ENCODE data around the gene RNU6-8.
A peak's percentile ranks its signal among the peaks of the same experiment; 100 is the strongest.

The RNU6-8 gene

DNA sequence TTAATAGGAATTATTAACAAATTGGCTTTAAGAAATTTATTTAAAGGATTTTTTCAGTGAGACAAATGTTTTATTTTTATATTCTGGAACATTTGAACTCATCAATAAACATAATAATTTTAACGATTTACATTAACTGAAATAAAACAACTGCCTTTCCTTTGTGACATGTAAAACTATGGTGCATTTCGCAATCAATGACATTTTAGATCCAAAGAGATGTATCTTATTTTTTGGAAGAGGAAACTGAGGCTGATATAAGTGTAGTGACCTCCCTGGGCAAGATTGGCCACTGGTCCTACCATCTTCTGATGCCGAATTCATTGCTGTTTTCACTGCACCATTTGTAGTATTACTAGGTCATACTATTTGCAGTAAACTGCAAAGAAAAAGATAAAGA lies 2.5 kb upstream of the RNU6-8 start:
- H3K9ac ChIP-seq: no peak overlapping the region

DNA sequence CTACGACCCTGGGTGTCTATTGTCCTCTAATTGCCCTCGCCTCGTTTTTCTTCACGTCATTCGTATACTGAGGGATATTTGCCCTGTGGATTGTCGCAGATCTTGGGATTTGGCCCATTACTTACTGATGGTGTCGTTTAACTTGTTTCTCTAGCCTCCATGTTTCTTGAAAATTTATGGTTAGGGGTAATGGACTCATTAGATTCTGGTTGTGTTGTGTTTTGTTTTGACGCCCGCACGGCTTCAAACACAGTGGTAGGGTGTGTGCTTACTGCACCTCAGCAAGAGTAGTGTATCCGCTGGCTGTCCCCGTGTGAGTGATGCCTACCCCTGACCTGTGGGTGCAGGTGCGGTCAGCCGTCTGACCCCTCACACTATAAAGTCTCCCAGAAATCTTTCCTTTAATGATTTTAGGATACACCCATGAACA lies 874 bp upstream of the RNU6-8 start:
- Histone ChIP-seq H4K20me1 (ENCODE audit: insufficient read depth) (no peaks in the 10 kb centered on the region), H3K27me3 (ENCODE audit: insufficient read depth, low read depth) (no peaks in the 10 kb centered on the region), H3K9ac (peak overlapping the region; percentile 92; the same call in 1 of the 2 replicates), H3K4me2 (peak overlapping the region; percentile 93), H3K4me1 (ENCODE audit: low read depth, poor library complexity, severe bottlenecking) (peaks cover 28% of the 10 kb centered on the region), H3K27ac (peak overlapping the region; percentile 85), H3K79me2 (ENCODE audit: insufficient read depth, low read depth) (no peaks in the 10 kb centered on the region), H3K4me3 (IDR thresholded peaks at IDR 0.05; ENCODE audit: insufficient read depth, low read depth, low read length) (no peak overlapping the region), H3K36me3 (ENCODE audit: insufficient read depth) (no peaks in the 10 kb centered on the region), H2AFZ (ENCODE audit: low read depth) (peak overlapping the region; percentile 81)
- TF ChIP-seq, protein P1, sequence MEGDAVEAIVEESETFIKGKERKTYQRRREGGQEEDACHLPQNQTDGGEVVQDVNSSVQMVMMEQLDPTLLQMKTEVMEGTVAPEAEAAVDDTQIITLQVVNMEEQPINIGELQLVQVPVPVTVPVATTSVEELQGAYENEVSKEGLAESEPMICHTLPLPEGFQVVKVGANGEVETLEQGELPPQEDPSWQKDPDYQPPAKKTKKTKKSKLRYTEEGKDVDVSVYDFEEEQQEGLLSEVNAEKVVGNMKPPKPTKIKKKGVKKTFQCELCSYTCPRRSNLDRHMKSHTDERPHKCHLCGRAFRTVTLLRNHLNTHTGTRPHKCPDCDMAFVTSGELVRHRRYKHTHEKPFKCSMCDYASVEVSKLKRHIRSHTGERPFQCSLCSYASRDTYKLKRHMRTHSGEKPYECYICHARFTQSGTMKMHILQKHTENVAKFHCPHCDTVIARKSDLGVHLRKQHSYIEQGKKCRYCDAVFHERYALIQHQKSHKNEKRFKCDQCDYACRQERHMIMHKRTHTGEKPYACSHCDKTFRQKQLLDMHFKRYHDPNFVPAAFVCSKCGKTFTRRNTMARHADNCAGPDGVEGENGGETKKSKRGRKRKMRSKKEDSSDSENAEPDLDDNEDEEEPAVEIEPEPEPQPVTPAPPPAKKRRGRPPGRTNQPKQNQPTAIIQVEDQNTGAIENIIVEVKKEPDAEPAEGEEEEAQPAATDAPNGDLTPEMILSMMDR (conservative IDR thresholded peaks at IDR 0.05; ENCODE audit: low read depth, low read length): no peak

More for the DNA sequence above, 2.5 kb upstream of the RNU6-8 start:
- H2AFZ ChIP-seq (ENCODE audit: low read depth): no peak overlapping the region
- TF ChIP-seq, protein P1 (conservative IDR thresholded peaks at IDR 0.05; ENCODE audit: low read depth, low read length): no peak
- peaks cover 17% of the 10 kb centered on the region for H3K4me1 ChIP-seq (ENCODE audit: low read depth, poor library complexity, severe bottlenecking)
- H3K4me2 ChIP-seq: peak overlapping the region; percentile 45
- H3K27me3 ChIP-seq (ENCODE audit: insufficient read depth, low read depth): no peaks in the 10 kb centered on the region
- H3K4me3 ChIP-seq (IDR thresholded peaks at IDR 0.05; ENCODE audit: insufficient read depth, low read depth, low read length): no peak overlapping the region
- H4K20me1 ChIP-seq (ENCODE audit: insufficient read depth): no peaks in the 10 kb centered on the region
- no peak overlapping the region for H3K27ac ChIP-seq
- H3K79me2 ChIP-seq (ENCODE audit: insufficient read depth, low read depth): no peaks in the 10 kb centered on the region
- H3K36me3 ChIP-seq (ENCODE audit: insufficient read depth): no peaks in the 10 kb centered on the region

DNA sequence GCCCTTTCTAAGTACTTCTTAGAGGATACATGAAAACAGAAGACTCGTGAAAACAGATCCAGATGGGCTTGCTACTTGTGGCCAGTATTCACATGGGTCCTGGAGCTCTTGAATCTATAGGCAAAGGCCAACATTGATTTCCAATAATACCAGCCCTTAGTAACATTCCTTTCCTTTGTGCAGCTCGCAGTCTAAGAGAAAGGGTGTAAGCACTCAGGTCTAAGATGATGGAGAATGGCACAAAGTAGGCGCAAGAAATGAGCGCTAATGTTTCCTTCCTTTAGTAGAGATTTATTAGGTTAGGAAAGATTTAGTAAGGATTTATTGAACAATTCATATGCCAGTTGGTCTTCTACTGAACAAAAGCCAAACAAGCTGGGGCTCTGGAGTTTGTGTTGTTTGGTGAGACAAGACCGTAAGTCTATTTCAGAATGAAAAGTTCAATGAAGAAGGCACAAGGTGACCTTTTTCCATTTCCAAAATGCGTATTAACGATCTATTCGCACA lies 525 bp downstream of the RNU6-8 start:
- H3K36me3 ChIP-seq (ENCODE audit: insufficient read depth): no peaks in the 10 kb centered on the region
- peak overlapping the region; percentile 85 for H3K27ac ChIP-seq
- peak overlapping the region; percentile 80 for H2AFZ ChIP-seq (ENCODE audit: low read depth)
- H3K4me2 ChIP-seq: peak overlapping the region; percentile 93
- H3K79me2 ChIP-seq (ENCODE audit: insufficient read depth, low read depth): no peaks in the 10 kb centered on the region
- H4K20me1 ChIP-seq (ENCODE audit: insufficient read depth): no peaks in the 10 kb centered on the region
- H3K4me1 ChIP-seq (ENCODE audit: low read depth, poor library complexity, severe bottlenecking): peaks cover 41% of the 10 kb centered on the region
- TF ChIP-seq, protein P1 (conservative IDR thresholded peaks at IDR 0.05; ENCODE audit: low read depth, low read length): no peak
- H3K9ac ChIP-seq: peak overlapping the region; percentile 92; the same call in 1 of the 2 replicates
- H3K27me3 ChIP-seq (ENCODE audit: insufficient read depth, low read depth): no peaks in the 10 kb centered on the region
- H3K4me3 ChIP-seq (IDR thresholded peaks at IDR 0.05; ENCODE audit: insufficient read depth, low read depth, low read length): no peak overlapping the region

DNA sequence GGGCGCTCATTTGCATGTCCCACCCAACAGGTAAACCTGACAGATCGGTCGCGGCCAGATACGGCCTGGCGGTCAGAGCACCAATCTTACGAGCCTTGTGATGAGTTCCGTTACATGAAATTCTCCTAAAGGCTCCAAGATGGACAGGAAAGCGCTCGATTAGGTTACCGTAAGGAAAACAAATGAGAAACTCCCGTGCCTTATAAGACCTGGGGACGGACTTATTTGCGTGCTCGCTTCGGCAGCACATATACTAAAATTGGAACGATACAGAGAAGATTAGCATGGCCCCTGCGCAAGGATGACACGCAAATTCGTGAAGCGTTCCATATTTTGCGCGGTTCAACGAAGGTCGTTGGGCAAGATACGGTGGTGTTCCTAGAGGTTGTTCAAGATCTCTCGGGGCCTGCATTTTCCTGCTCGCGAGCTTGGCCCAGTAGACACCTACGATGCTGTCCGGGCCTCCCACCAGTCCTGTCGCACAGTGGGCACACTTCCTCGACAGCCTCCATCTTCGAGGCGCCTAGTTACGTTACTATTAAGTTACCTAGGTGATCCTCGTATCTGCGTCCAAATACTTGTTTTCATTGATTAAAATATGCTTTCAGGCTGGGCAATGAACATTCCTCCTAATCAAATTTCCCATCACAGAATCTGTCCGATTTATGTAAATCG lies 1.1 kb downstream of the RNU6-8 start, which contains the start of gene RNU6-7:
TSS of gene RNU6-7 (plus strand) at position 230 of the 675 bp plus-strand sequence.
- TF ChIP-seq, protein P1 (conservative IDR thresholded peaks at IDR 0.05; ENCODE audit: low read depth, low read length): no peak
- Histone ChIP-seq H3K36me3 (ENCODE audit: insufficient read depth) (no peaks in the 10 kb centered on the region), H3K9ac (peak within 1 kb of the TSS; percentile 92; the same call in 1 of the 2 replicates), H3K4me1 (ENCODE audit: low read depth, poor library complexity, severe bottlenecking) (peaks cover 47% of the 10 kb centered on the region), H2AFZ (ENCODE audit: low read depth) (peak within 1 kb of the TSS; percentile 80), H3K4me2 (peak within 1 kb of the TSS; percentile 93), H3K79me2 (ENCODE audit: insufficient read depth, low read depth) (no peaks in the 10 kb centered on the region), H3K27me3 (ENCODE audit: insufficient read depth, low read depth) (no peaks in the 10 kb centered on the region), H3K4me3 (IDR thresholded peaks at IDR 0.05; ENCODE audit: insufficient read depth, low read depth, low read length) (no peak within 1 kb of the TSS), H4K20me1 (ENCODE audit: insufficient read depth) (no peaks in the 10 kb centered on the region), H3K27ac (peak within 1 kb of the TSS; percentile 85)
